A549 (cell line): Measurements from ENCODE around the gene SLC6A3.

Experiments used
- BHLHE40 ChIP-seq: IDR thresholded peaks from 2 replicates; pipeline ENCODE4 v1.6.1; 2012; ENCODE audit warnings: low read depth, low read length, inconsistent platforms
- CEBPB ChIP-seq, 2 experiments: fragments of >200 bp in 1 of 2; sonication (Bioruptor Twin) in 1 of 2; formaldehyde crosslinking in 1 of 2; IDR thresholded peaks; 2 replicates each; pipeline ENCODE4 v1.6.1; 2012 to 2016
- MYC ChIP-seq: IDR thresholded peaks from 2 replicates; pipeline ENCODE4 v1.6.1; 2012; ENCODE audit warnings: mild to moderate bottlenecking, inconsistent platforms, low read length, improper control_type of control experiment, borderline replicate concordance
- TF ChIP-seq, protein P1 (sequence below): fragments of >200 bp; sonication (Bioruptor Twin); formaldehyde crosslinking; IDR thresholded peaks from 3 replicates; pipeline ENCODE4 v1.5.1; 2016
- TF ChIP-seq, protein P2 (sequence below): fragments of 250-450 bp; sonication (Bioruptor Pico); IDR thresholded peaks from 2 replicates; pipeline ENCODE4 v1.5.0; 2021; ENCODE audit warnings: mild to moderate bottlenecking, moderate library complexity, borderline replicate concordance

DNA sequence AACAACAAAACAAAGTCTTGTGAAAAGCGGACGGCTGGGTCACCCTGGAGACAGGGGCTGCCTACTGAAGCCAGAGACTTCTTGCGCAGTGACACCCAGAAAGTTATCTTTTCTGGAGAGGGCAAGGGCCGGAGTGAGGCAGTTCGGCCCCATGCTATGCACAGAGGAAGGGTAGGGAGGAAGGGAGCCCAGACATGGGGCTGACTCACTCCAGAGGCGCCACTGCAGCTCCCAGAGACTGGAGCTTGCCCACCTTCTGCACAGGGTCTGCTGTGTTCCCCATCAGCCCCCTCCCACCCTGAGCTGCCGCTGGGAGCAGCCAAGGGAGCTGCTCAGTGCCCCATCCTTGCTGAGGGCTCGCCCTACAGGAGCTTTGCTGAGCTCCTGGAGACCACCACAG, 13.3 kb downstream of the SLC6A3 start:
- TF ChIP-seq, protein P1, sequence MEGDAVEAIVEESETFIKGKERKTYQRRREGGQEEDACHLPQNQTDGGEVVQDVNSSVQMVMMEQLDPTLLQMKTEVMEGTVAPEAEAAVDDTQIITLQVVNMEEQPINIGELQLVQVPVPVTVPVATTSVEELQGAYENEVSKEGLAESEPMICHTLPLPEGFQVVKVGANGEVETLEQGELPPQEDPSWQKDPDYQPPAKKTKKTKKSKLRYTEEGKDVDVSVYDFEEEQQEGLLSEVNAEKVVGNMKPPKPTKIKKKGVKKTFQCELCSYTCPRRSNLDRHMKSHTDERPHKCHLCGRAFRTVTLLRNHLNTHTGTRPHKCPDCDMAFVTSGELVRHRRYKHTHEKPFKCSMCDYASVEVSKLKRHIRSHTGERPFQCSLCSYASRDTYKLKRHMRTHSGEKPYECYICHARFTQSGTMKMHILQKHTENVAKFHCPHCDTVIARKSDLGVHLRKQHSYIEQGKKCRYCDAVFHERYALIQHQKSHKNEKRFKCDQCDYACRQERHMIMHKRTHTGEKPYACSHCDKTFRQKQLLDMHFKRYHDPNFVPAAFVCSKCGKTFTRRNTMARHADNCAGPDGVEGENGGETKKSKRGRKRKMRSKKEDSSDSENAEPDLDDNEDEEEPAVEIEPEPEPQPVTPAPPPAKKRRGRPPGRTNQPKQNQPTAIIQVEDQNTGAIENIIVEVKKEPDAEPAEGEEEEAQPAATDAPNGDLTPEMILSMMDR: no peak
- TF ChIP-seq BHLHE40 (no peak), CEBPB (IDR thresholded peaks at IDR 0.05) (no peak), MYC (no peak)
- TF ChIP-seq, protein P2, sequence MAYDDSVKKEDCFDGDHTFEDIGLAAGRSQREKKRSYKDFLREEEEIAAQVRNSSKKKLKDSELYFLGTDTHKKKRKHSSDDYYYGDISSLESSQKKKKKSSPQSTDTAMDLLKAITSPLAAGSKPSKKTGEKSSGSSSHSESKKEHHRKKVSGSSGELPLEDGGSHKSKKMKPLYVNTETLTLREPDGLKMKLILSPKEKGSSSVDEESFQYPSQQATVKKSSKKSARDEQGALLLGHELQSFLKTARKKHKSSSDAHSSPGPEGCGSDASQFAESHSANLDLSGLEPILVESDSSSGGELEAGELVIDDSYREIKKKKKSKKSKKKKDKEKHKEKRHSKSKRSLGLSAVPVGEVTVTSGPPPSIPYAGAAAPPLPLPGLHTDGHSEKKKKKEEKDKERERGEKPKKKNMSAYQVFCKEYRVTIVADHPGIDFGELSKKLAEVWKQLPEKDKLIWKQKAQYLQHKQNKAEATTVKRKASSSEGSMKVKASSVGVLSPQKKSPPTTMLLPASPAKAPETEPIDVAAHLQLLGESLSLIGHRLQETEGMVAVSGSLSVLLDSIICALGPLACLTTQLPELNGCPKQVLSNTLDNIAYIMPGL (CRISPR knock-in tag): no peak
